Measurements from ENCODE around the gene IL10RA. TPM values are rescaled to one million over a fixed set of nuclear protein-coding genes. Genes with fewer than 3 reads are reported as not detected.

Gene IL10RA
- polyA plus RNA-seq, 3 donors, result 152 to 413 (median 226) TPM

GRCh38 chr11:118005224-118006152 is 19.3 kb downstream of the IL10RA start:
- Mint-ChIP-seq H3K36me3 (peaks cover 13 to 22% of the 10 kb centered on the region in 2 donors), H3K9me3 (peaks cover 3 to 12% (median 6%) of the 10 kb centered on the region in 7 donors), H3K4me1 (peaks cover 99% of the 10 kb centered on the region), H3K4me3 (peak overlapping the region in 1 of 2 donors; percentile 51), H3K27ac (peak overlapping the region; percentile 76 to 98 (median 91)), H3K27me3 (ENCODE audit: low read depth in 3 of 3) (no peaks in the 10 kb centered on the region)
- TF ChIP-seq, protein P1, sequence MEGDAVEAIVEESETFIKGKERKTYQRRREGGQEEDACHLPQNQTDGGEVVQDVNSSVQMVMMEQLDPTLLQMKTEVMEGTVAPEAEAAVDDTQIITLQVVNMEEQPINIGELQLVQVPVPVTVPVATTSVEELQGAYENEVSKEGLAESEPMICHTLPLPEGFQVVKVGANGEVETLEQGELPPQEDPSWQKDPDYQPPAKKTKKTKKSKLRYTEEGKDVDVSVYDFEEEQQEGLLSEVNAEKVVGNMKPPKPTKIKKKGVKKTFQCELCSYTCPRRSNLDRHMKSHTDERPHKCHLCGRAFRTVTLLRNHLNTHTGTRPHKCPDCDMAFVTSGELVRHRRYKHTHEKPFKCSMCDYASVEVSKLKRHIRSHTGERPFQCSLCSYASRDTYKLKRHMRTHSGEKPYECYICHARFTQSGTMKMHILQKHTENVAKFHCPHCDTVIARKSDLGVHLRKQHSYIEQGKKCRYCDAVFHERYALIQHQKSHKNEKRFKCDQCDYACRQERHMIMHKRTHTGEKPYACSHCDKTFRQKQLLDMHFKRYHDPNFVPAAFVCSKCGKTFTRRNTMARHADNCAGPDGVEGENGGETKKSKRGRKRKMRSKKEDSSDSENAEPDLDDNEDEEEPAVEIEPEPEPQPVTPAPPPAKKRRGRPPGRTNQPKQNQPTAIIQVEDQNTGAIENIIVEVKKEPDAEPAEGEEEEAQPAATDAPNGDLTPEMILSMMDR (IDR thresholded peaks at IDR 0.05), result no peak
- H3K4me3 ChIP-seq (replicated peaks in 1 of 3; ENCODE audit: low read depth in 2 of 3, low read length in 3 of 3), result peak overlapping the region in 1 of 3 experiments; percentile 7
- peaks cover 100% of the 10 kb centered on the region in 2 donors for H3K4me1 ChIP-seq (ENCODE audit: control insufficient read depth in 1 of 2, insufficient read depth in 2 of 2, low read length in 2 of 2)
- no peaks in the 10 kb centered on the region for H3K27me3 ChIP-seq (ENCODE audit: control insufficient read depth in 2 of 2, insufficient read depth in 2 of 2, low read length in 2 of 2)
- 91% methylated on average over 10 of the region's 12 CpGs for WGBS (ENCODE audit: insufficient coverage)
- H3K4me2 ChIP-seq (replicated peaks; ENCODE audit: extremely low read depth, low read length, poor library complexity, severe bottlenecking), result peak overlapping the region; percentile 62
- H3K9me3 ChIP-seq (replicated peaks in 1 of 2; ENCODE audit: control insufficient read depth in 1 of 2, insufficient read depth in 1 of 2, low read length in 2 of 2), result peaks cover 0 to 4% of the 10 kb centered on the region in 2 donors
- intact Hi-C loops (cut with micrococcal nuclease), result no loop called here
- no peak overlapping the region for H3K9ac ChIP-seq (ENCODE audit: insufficient read depth, low read length, poor library complexity, severe bottlenecking)
- no peak for DNase-seq
- H4K20me1 ChIP-seq (ENCODE audit: insufficient read depth, low read length), result peaks cover 20% of the 10 kb centered on the region
- peaks cover 7 to 11% of the 10 kb centered on the region in 2 donors for H3K36me3 ChIP-seq (replicated peaks in 1 of 2; ENCODE audit: control insufficient read depth in 1 of 2, insufficient read depth in 2 of 2, low read length in 2 of 2)
- peaks cover 10% of the 10 kb centered on the region for H3K79me2 ChIP-seq (ENCODE audit: insufficient read depth, low read length)
- H3K27ac ChIP-seq (ENCODE audit: low read depth in 1 of 2, low read length in 2 of 2), result peak overlapping the region; percentile 15 to 98
- H2AFZ ChIP-seq (ENCODE audit: insufficient read depth, low read depth, low read length, poor library complexity, severe bottlenecking), result no peak overlapping the region

DNA sequence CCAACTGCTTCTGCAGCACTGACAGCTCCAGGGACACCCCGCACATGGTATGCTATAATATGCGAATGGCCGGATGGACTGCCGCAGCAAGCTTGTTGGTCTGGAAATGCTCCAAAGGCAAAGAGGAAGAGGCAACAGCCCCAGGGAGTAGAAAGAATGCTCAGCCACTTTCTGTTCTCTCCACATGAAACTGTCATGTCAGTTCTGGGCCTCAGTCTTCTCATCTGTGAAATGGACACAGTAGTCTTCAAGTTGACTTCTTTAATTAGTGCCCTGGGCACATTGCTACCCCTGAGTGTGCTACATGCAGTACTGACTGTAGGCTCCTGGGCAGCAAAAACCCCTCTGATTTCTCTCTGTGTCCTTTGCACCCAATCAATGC is 19.9 kb downstream of the IL10RA start:
- peaks cover 100% of the 10 kb centered on the region for H3K4me1 Mint-ChIP-seq
- peak overlapping the region; percentile 62 for H3K4me2 ChIP-seq (replicated peaks; ENCODE audit: extremely low read depth, low read length, poor library complexity, severe bottlenecking)
- intact Hi-C loops (cut with micrococcal nuclease), result no loop called here
- no peak overlapping the region for H2AFZ ChIP-seq (ENCODE audit: insufficient read depth, low read depth, low read length, poor library complexity, severe bottlenecking)
- peak overlapping the region in 6 of 7 donors; percentile 76 to 98 (median 90) for H3K27ac Mint-ChIP-seq
- no peak for DNase-seq
- peaks cover 9 to 18% of the 10 kb centered on the region in 2 donors for H3K36me3 Mint-ChIP-seq
- H3K27me3 Mint-ChIP-seq (ENCODE audit: low read depth in 3 of 3), result no peaks in the 10 kb centered on the region
- H3K79me2 ChIP-seq (ENCODE audit: insufficient read depth, low read length), result peaks cover 5% of the 10 kb centered on the region
- peak overlapping the region in 1 of 3 experiments; percentile 7 for H3K4me3 ChIP-seq (replicated peaks in 1 of 3; ENCODE audit: low read depth in 2 of 3, low read length in 3 of 3)
- H3K4me1 ChIP-seq (ENCODE audit: control insufficient read depth in 1 of 2, insufficient read depth in 2 of 2, low read length in 2 of 2), result peaks cover 100% of the 10 kb centered on the region in 2 donors
- peaks cover 0 to 4% of the 10 kb centered on the region in 2 donors for H3K9me3 ChIP-seq (replicated peaks in 1 of 2; ENCODE audit: control insufficient read depth in 1 of 2, insufficient read depth in 1 of 2, low read length in 2 of 2)
- no peaks in the 10 kb centered on the region for H3K27me3 ChIP-seq (ENCODE audit: control insufficient read depth in 2 of 2, insufficient read depth in 2 of 2, low read length in 2 of 2)
- peak overlapping the region in 1 of 2 donors; percentile 51 for H3K4me3 Mint-ChIP-seq
- peak overlapping the region; percentile 15 to 98 for H3K27ac ChIP-seq (ENCODE audit: low read depth in 1 of 2, low read length in 2 of 2)
- H3K9ac ChIP-seq (ENCODE audit: insufficient read depth, low read length, poor library complexity, severe bottlenecking), result no peak overlapping the region
- peaks cover 3 to 12% (median 6%) of the 10 kb centered on the region in 7 donors for H3K9me3 Mint-ChIP-seq
- TF ChIP-seq, protein P1 (IDR thresholded peaks at IDR 0.05), result no peak
- 13% methylated on average over 4 of the region's 4 CpGs for WGBS (ENCODE audit: insufficient coverage)
- H3K36me3 ChIP-seq (replicated peaks in 1 of 2; ENCODE audit: control insufficient read depth in 1 of 2, insufficient read depth in 2 of 2, low read length in 2 of 2), result peaks cover under 1 to 4% of the 10 kb centered on the region in 2 donors
- H4K20me1 ChIP-seq (ENCODE audit: insufficient read depth, low read length), result peaks cover 13% of the 10 kb centered on the region
